ENCODE results near the gene DCLRE1C. TPM values are rescaled to one million over a fixed set of nuclear protein-coding genes. Genes with fewer than 3 reads are reported as not detected.

The DCLRE1C gene
- total RNA-seq, 2 experiments from 2014 or later: 50.2 to 81.3 TPM

GRCh38 chr10:14906765-14907164, 47.1 kb downstream of the DCLRE1C start:
- CTCF ChIA-PET (ENCODE audit: unreplicated experiment): no interaction called here
- Histone ChIP-seq H4K20me1 (ENCODE audit: insufficient read depth, low read length) (peaks cover 10% of the 10 kb centered on the region; the same call in 1 of the 2 replicates), H3K36me3 (ENCODE audit: insufficient read depth, low read length) (peaks cover 98% of the 10 kb centered on the region), H2AFZ (ENCODE audit: low read length) (no peak overlapping the region), H3K9me2 (ENCODE audit: insufficient read depth, low read length) (no peaks in the 10 kb centered on the region), H3K79me2 (ENCODE audit: insufficient read depth, low read depth, low read length) (peaks cover 6% of the 10 kb centered on the region; the same call in 1 of the 2 replicates), H3K4me2 (ENCODE audit: low read length) (no peak overlapping the region), H3K4me1 (ENCODE audit: insufficient read depth, low read length, poor library complexity, severe bottlenecking) (no peaks in the 10 kb centered on the region), H3K27ac (ENCODE audit: low read depth, low read length, poor library complexity, severe bottlenecking) (no peak overlapping the region), H3K4me3 (ENCODE audit: low read depth, low read length, poor library complexity, severe bottlenecking) (no peak overlapping the region), H3K9me3 (ENCODE audit: low read length) (peaks cover 5% of the 10 kb centered on the region; the same call in 1 of the 2 replicates)
- DNase-seq (ENCODE audit: low spot score): no peak
- BruUV-seq (replicated peaks): no TSS peak
- TF ChIP-seq CTCF (conservative IDR thresholded peaks at IDR 0.05; ENCODE audit: low read length) (no peak), EZH2phosphoT487 (IDR thresholded peaks at IDR 0.05; ENCODE audit: borderline replicate concordance, low read depth, low read length) (no peak)
- intact Hi-C loops (cut with micrococcal nuclease; ENCODE audit: unreplicated experiment): loop anchor here (10.0 kb wide), 1 partner anchor 412 kb away; no protein-coding TSS in a partner anchor
- POLR2A ChIA-PET: interaction anchor here (1.0 kb wide), 1 partner anchor 8 kb away, joined by 3 read pairs; no protein-coding TSS in a partner anchor

GRCh38 chr10:14905890-14906289, 48.0 kb downstream of the DCLRE1C start:
- no TSS peak for BruUV-seq (replicated peaks)
- no peak for DNase-seq (ENCODE audit: low spot score)

More at GRCh38 chr10:14905890-14906289, 48.0 kb downstream of the DCLRE1C start:
- peaks cover 10% of the 10 kb centered on the region; the same call in 1 of the 2 replicates for H4K20me1 ChIP-seq (ENCODE audit: insufficient read depth, low read length)
- TF ChIP-seq EZH2phosphoT487 (IDR thresholded peaks at IDR 0.05; ENCODE audit: borderline replicate concordance, low read depth, low read length): no peak
- no peak for TF ChIP-seq CTCF (conservative IDR thresholded peaks at IDR 0.05; ENCODE audit: low read length)
- no peak overlapping the region for H2AFZ ChIP-seq (ENCODE audit: low read length)
- no peak overlapping the region for H3K27ac ChIP-seq (ENCODE audit: low read depth, low read length, poor library complexity, severe bottlenecking)
- H3K9me2 ChIP-seq (ENCODE audit: insufficient read depth, low read length): no peaks in the 10 kb centered on the region
- CTCF ChIA-PET (ENCODE audit: unreplicated experiment): no interaction called here
- POLR2A ChIA-PET: no interaction called here
- no peak overlapping the region for H3K4me2 ChIP-seq (ENCODE audit: low read length)
- H3K9me3 ChIP-seq (ENCODE audit: low read length): peaks cover 5% of the 10 kb centered on the region; the same call in 1 of the 2 replicates
- H3K4me1 ChIP-seq (ENCODE audit: insufficient read depth, low read length, poor library complexity, severe bottlenecking): no peaks in the 10 kb centered on the region
- intact Hi-C loops (cut with micrococcal nuclease; ENCODE audit: unreplicated experiment): loop anchor here (10.0 kb wide), 1 partner anchor 411 kb away; no protein-coding TSS in a partner anchor
- H3K36me3 ChIP-seq (ENCODE audit: insufficient read depth, low read length): peaks cover 98% of the 10 kb centered on the region
- H3K79me2 ChIP-seq (ENCODE audit: insufficient read depth, low read depth, low read length): peaks cover 11% of the 10 kb centered on the region; the same call in 1 of the 2 replicates
- H3K4me3 ChIP-seq (ENCODE audit: low read depth, low read length, poor library complexity, severe bottlenecking): no peak overlapping the region

Measured in OCI-LY7 (cell line).